GM12892 (cell line): ENCODE measurements around the gene KIRREL2.

Source experiments
- POLR2A ChIP-seq: IDR thresholded peaks from 2 replicates; pipeline ENCODE4 v1.6.1; 2011; ENCODE audit warnings: low read depth, low read length, control low read depth
- TAF1 ChIP-seq: IDR thresholded peaks from 2 replicates; pipeline ENCODE4 v1.6.1; 2011; ENCODE audit warnings: low read depth, mild to moderate bottlenecking, control low read depth, low read length, borderline replicate concordance

DNA sequence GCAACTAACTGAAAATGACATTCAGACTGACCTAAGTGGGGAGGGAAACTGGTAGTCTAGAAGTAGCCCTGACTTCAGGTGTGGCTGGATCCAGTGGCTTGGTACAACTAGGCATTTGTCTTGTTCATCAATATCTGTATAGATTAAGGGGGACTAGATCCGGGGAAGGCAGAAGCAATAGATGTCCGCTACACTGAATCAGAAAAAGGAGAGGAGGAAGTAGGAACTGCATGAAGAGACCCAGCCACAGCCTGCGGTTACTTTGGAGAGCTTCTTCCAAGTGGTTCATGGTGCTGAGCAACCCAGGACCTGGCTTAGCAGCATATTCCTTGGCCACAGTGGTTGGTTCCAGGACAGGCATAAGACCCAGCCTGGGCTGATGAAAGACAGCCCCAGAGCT lies 34.1 kb upstream of the KIRREL2 start:
- TF ChIP-seq POLR2A (no peak), TAF1 (no peak)
